HepG2 (cell line): ENCODE results near the gene KBTBD13. TPM values are rescaled to one million over a fixed set of nuclear protein-coding genes. Genes with fewer than 3 reads are reported as not detected.
A peak's percentile ranks its signal among the peaks of the same experiment; 100 is the strongest.

Source experiments
- ATAC-seq: fragments of 200-7000 bp; cut with Tn5 transposase; 3 replicates; pipeline ENCODE4 v1.9.1; 2020; ENCODE audit warnings: mild to moderate bottlenecking, moderate library complexity
- BruUV-seq: library from RNA; stranded (reverse); fragments of 400-500 nt; replicated peaks from 2 replicates; lab custom pipeline; 2021; lab: Mats Ljungman, UMichigan
- CTCF ChIA-PET: fragments of 300-600 bp; formaldehyde crosslinking; extraction: SDS; loops from one replicate; lab custom pipeline; 2021; ENCODE audit warnings: low total read pairs, inconsistent platforms, low intra/inter-chr PET ratio; lab: Yijun Ruan, JAX
- POLR2A ChIA-PET: fragments of 350-600 bp; sonication (Branson Sonifier 250); formaldehyde crosslinking; loops from one replicate; lab custom pipeline; 2020; ENCODE audit warnings: antibody characterized with exemption, inconsistent platforms; lab: Yijun Ruan, JAX
- DNase-seq: peaks from one replicate; pipeline ENCODE4 v3.0.0-alpha.2; 2015; ENCODE audit warnings: low spot score
- FAIRE-seq: peaks from 3 replicates; lab custom pipeline; 2011; peaks lifted over from hg19 to GRCh38; lab: Jason Lieb, UNC
- H2AFZ ChIP-seq: one replicate; pipeline ENCODE4 v1.6.1; 2011; ENCODE audit warnings: low read length, inconsistent platforms
- H3K27ac ChIP-seq: fragments of 300-600 bp; 3 replicates; pipeline ENCODE4 v1.8.0; 2011; ENCODE audit warnings: mixed run types, mild to moderate bottlenecking, mixed read lengths, low read length, inconsistent platforms; ENCODE audit not compliant: insufficient read depth; ENCODE audit errors: extremely low read length
- H3K27me3 ChIP-seq, 2 experiments: fragments of 200-600 bp in 1 of 2; 2 replicates in 1 of 2; 3 replicates in 1 of 2; pipeline versions ENCODE4 v1.6.0 to v1.8.0; 2011; ENCODE audit warnings: low read length in 2 of 2, mild to moderate bottlenecking in 2 of 2, moderate library complexity in 2 of 2, inconsistent platforms in 1 of 2; ENCODE audit not compliant: insufficient read depth in 2 of 2, control insufficient read depth in 1 of 2
- H3K36me3 ChIP-seq, 2 experiments: fragments of 200-600 bp in 1 of 2; replicated peaks in 1 of 2; 2 replicates in 1 of 2; 3 replicates in 1 of 2; pipeline versions ENCODE4 v1.5.1 to v1.8.0; 2011; ENCODE audit warnings: low read length in 2 of 2, inconsistent platforms in 1 of 2; ENCODE audit not compliant: insufficient read depth in 2 of 2, control insufficient read depth in 1 of 2
- H3K4me1 ChIP-seq: 2 replicates; pipeline ENCODE4 v1.5.1; 2012; ENCODE audit warnings: low read length, inconsistent platforms; ENCODE audit not compliant: insufficient read depth
- H3K4me2 ChIP-seq: 2 replicates; pipeline ENCODE4 v1.6.0; 2011; ENCODE audit warnings: low read depth, low read length, inconsistent platforms
- H3K4me3 ChIP-seq, 3 experiments: fragments of 200-600 bp in 1 of 3; sonication (generic), shearing (Covaris generic) in 1 of 3; replicated peaks in 1 of 3; 2 replicates each; pipeline ENCODE4 v1.5.1; 2011 to 2016; ENCODE audit warnings: low read length in 3 of 3, inconsistent platforms in 2 of 3, low read depth in 2 of 3, mild to moderate bottlenecking in 2 of 3, control low read depth in 1 of 3, mixed read lengths in 1 of 3; ENCODE audit not compliant: insufficient read depth in 1 of 3
- H3K79me2 ChIP-seq: one replicate; pipeline ENCODE4 v1.6.1; 2011; ENCODE audit warnings: low read length, inconsistent platforms; ENCODE audit not compliant: insufficient read depth
- H3K9ac ChIP-seq: 2 replicates; pipeline ENCODE4 v1.6.0; 2011; ENCODE audit warnings: mild to moderate bottlenecking, low read depth, low read length, inconsistent platforms; ENCODE audit not compliant: insufficient read depth
- H3K9me3 ChIP-seq: 2 replicates; pipeline ENCODE4 v1.5.1; 2012; ENCODE audit warnings: mild to moderate bottlenecking, low read length
- H4K20me1 ChIP-seq: 2 replicates; pipeline ENCODE4 v1.6.0; 2011; ENCODE audit warnings: inconsistent platforms, mild to moderate bottlenecking, low read length, moderate library complexity; ENCODE audit not compliant: insufficient read depth
- ADNP ChIP-seq: sonication (generic); formaldehyde crosslinking; IDR thresholded peaks from 2 replicates; pipeline ENCODE4 v1.4.0; 2020; ENCODE audit warnings: missing genetic modification reagents
- ATF5 ChIP-seq: sonication (generic); formaldehyde crosslinking; IDR thresholded peaks from 2 replicates; pipeline ENCODE4 v1.4.0; 2020; ENCODE audit warnings: mild to moderate bottlenecking, low read depth, missing genetic modification reagents
- ATF7 ChIP-seq, 2 experiments: fragments of 450-650 bp in 1 of 2; sonication (generic) in 1 of 2; formaldehyde crosslinking in 1 of 2; IDR thresholded peaks; 2 replicates each; pipeline versions ENCODE4 v1.4.0 to v1.6.1; 2016 to 2020; ENCODE audit warnings: antibody characterized with exemption in 1 of 2, mild to moderate bottlenecking in 1 of 2, missing genetic modification reagents in 1 of 2
- GTF3A ChIP-seq: sonication (generic); formaldehyde crosslinking; conservative IDR thresholded peaks from 2 replicates; pipeline ENCODE4 v1.4.0; 2020; ENCODE audit warnings: mild to moderate bottlenecking, missing genetic modification reagents
- HNF4G ChIP-seq, 2 experiments: sonication (generic) in 1 of 2; formaldehyde crosslinking in 1 of 2; IDR thresholded peaks; 2 replicates each; pipeline versions ENCODE4 v1.4.0 to v1.6.1; 2011 to 2020; ENCODE audit warnings: borderline replicate concordance in 2 of 2, low read depth in 2 of 2, mild to moderate bottlenecking in 2 of 2, low read length in 1 of 2, missing genetic modification reagents in 1 of 2, moderate library complexity in 1 of 2
- HNRNPL ChIP-seq: fragments of 200-400 bp; formaldehyde crosslinking; IDR thresholded peaks from 2 replicates; pipeline ENCODE4 v1.6.1; 2017; ENCODE audit warnings: mild to moderate bottlenecking, low read depth, low read length
- PRDM10 ChIP-seq: sonication (generic); formaldehyde crosslinking; IDR thresholded peaks from 2 replicates; pipeline ENCODE4 v1.4.0; 2020; ENCODE audit warnings: low read depth, missing genetic modification reagents
- RFX5 ChIP-seq: IDR thresholded peaks from 2 replicates; pipeline ENCODE4 v1.6.1; 2011; ENCODE audit warnings: low read depth, low read length, improper control_type of control experiment
- RXRA ChIP-seq: sonication (generic); formaldehyde crosslinking; IDR thresholded peaks from 2 replicates; pipeline ENCODE4 v1.5.1; 2020; ENCODE audit warnings: missing genetic modification reagents
- SOX13 ChIP-seq, 3 experiments: fragments of 450-650 bp in 1 of 3; sonication (generic) in 1 of 3; formaldehyde crosslinking in 1 of 3; IDR thresholded peaks in 2 of 3; conservative IDR thresholded peaks in 1 of 3; 2 replicates each; pipeline versions ENCODE4 v1.5.0 to v1.6.1; 2016 to 2020; ENCODE audit warnings: antibody characterized with exemption in 1 of 3, mild to moderate bottlenecking in 1 of 3, missing compliant biosample characterization in 1 of 3, missing genetic modification reagents in 1 of 3, moderate library complexity in 1 of 3
- ZBTB7B ChIP-seq: sonication (generic); formaldehyde crosslinking; IDR thresholded peaks from 2 replicates; pipeline ENCODE4 v1.4.0; 2020; ENCODE audit warnings: missing genetic modification reagents
- ZFP36L1 ChIP-seq: sonication (generic); formaldehyde crosslinking; IDR thresholded peaks from 2 replicates; pipeline ENCODE4 v1.8.0; 2022; ENCODE audit warnings: mild to moderate bottlenecking, missing genetic modification reagents, moderate library complexity
- ZFP90 ChIP-seq: sonication (generic); formaldehyde crosslinking; IDR thresholded peaks from 2 replicates; pipeline ENCODE4 v1.8.0; 2022; ENCODE audit warnings: missing genetic modification reagents, mild to moderate bottlenecking, inconsistent platforms, borderline replicate concordance
- ZFY ChIP-seq: sonication (generic); formaldehyde crosslinking; IDR thresholded peaks from 2 replicates; pipeline ENCODE4 v1.4.0; 2020; ENCODE audit warnings: missing genetic modification reagents
- ZMYM3 ChIP-seq: sonication (generic); formaldehyde crosslinking; IDR thresholded peaks from 2 replicates; pipeline ENCODE4 v1.5.1; 2020; ENCODE audit warnings: mild to moderate bottlenecking, missing genetic modification reagents
- ZNF558 ChIP-seq: sonication (generic); formaldehyde crosslinking; IDR thresholded peaks from 2 replicates; pipeline ENCODE4 v1.9.0; 2022; ENCODE audit warnings: mild to moderate bottlenecking, missing genetic modification reagents, borderline replicate concordance
- ZNF768 ChIP-seq: sonication (generic); formaldehyde crosslinking; IDR thresholded peaks from 2 replicates; pipeline ENCODE4 v1.4.0; 2020; ENCODE audit warnings: missing genetic modification reagents
- WGBS: methylation state at CpG from one replicate; pipeline ENCODE4 v1.1.6; 2017; ENCODE audit warnings: low lambda C conversion rate; 5-methylcytosine and 5-hydroxymethylcytosine counted together
- in situ Hi-C: cut with HindIII; loops from 2 replicates; pipeline ENCODE4 v1.10.0; 2017; ENCODE audit warnings: low pct_unique_long_range_greater_than_20kb; ENCODE audit not compliant: extremely low pct_ligation_motif_present
- intact Hi-C: fragments of 100-400 bp; cut with micrococcal nuclease; formaldehyde crosslinking; loops from one replicate; pipeline ENCODE4 v1.10.0; 2022; ENCODE audit not compliant: unreplicated experiment
- polyA plus RNA-seq, 8 experiments: library from polyadenylated mRNA; depleted of rRNA in 3 of 8; stranded (reverse) in 7 of 8; unstranded in 1 of 8; fragments of >200 nt; fragmentation: Illumina TruSeq in 4 of 8; extraction: Trizol in 4 of 8; gene quantifications; 2 replicates each; pipeline versions ENCODE4 v1.2.1 to v1.2.3, GENCODE V29; 2011 to 2016; ENCODE audit warnings: low read depth in 4 of 8, missing spikeins in 1 of 8, mixed read lengths in 1 of 8; ENCODE audit not compliant: insufficient read depth in 1 of 8
- total RNA-seq, 5 experiments: library from RNA; depleted of rRNA; stranded (reverse); fragments of >200 nt; fragmentation: Illumina TruSeq; extraction: Trizol; gene quantifications; 2 replicates each; pipeline ENCODE4 v1.2.3, GENCODE V29; 2016; ENCODE audit warnings: low read depth in 1 of 5

KBTBD13 gene
- total and polyA plus RNA-seq, 2 of the 13 experiments (the other 11 are each of a cell fraction or from before 2014, with no cell fraction given), result not detected

- H2AFZ ChIP-seq, result no peak overlapping the region
- CTCF ChIA-PET, result no interaction called here
- no peak overlapping the region for H3K9ac ChIP-seq
- H3K4me2 ChIP-seq, result peak overlapping the region; percentile 71
- H3K4me1 ChIP-seq, result peaks cover 91% of the 10 kb centered on the region
- no peaks in the 10 kb centered on the region for H3K36me3 ChIP-seq
- ATAC-seq (peak; percentile 17), DNase-seq (peak; percentile 33), FAIRE-seq (no peak)
- H3K27me3 ChIP-seq, result 0 out of 5 replicates have a peak, but pooled peaks cover 0 to 5% of the 10 kb centered on the region in 2 experiments
- in situ Hi-C loops (no loop called here), intact Hi-C loops (loop anchor here (10.0 kb wide), 1 partner anchor 236 kb away; the partner anchor contains the start of gene RNU5A-1)
- peak overlapping the region in 1 of 3 experiments; percentile 24; a peak in 1 of 6 replicates for H3K4me3 ChIP-seq
- BruUV-seq, result no TSS peak
- no peaks in the 10 kb centered on the region for H4K20me1 ChIP-seq
- POLR2A ChIA-PET, result interaction anchor here (1.0 to 1.2 kb wide), 2 partner anchors 11 to 36 kb away, joined by 3 to 6 read pairs; no protein-coding TSS in a partner anchor
- H3K27ac ChIP-seq, result no peak overlapping the region
- no peaks in the 10 kb centered on the region for H3K79me2 ChIP-seq
- no peaks in the 10 kb centered on the region for H3K9me3 ChIP-seq
- WGBS, result 6% methylated on average over 14 of the region's 16 CpGs
- TF ChIP-seq ZBTB7B (CRISPR knock-in tag) (peak; percentile 57; the same call in 1 of the 2 replicates), SOX13 (IDR thresholded peaks at IDR 0.05) (no peak), SOX13 (CRISPR knock-in tag; conservative IDR thresholded peaks at IDR 0.05 in 1 of 2, IDR thresholded peaks at IDR 0.05 in 1 of 2) (peak in 1 of 2 experiments; percentile 60; a peak in 2 of 4 replicates), HNF4G (IDR thresholded peaks at IDR 0.05; ENCODE audit: borderline replicate concordance, low read depth, low read length) (0 out of 2 replicates have a peak, but pooled peaks have one; percentile 5), HNF4G (CRISPR knock-in tag; IDR thresholded peaks at IDR 0.05; ENCODE audit: borderline replicate concordance, low read depth) (no peak), ZFP90 (CRISPR knock-in tag) (no peak), RFX5 (no peak), ZFY (CRISPR knock-in tag) (0 out of 2 replicates have a peak, but pooled peaks have one; percentile 13), ZFP36L1 (CRISPR knock-in tag) (no peak), ZNF768 (CRISPR knock-in tag) (peak; percentile 94), ATF5 (no peak), GTF3A (0 out of 2 replicates have a peak, but pooled peaks have one; percentile 48), PRDM10 (CRISPR knock-in tag) (no peak), ATF7 (IDR thresholded peaks at IDR 0.05) (no peak), ATF7 (CRISPR knock-in tag; IDR thresholded peaks at IDR 0.05) (0 out of 2 replicates have a peak, but pooled peaks have one; percentile 14), ZNF558 (CRISPR knock-in tag) (0 out of 2 replicates have a peak, but pooled peaks have one; percentile 18), HNRNPL (peak; percentile 92), ZMYM3 (CRISPR knock-in tag) (0 out of 2 replicates have a peak, but pooled peaks have one; percentile 45), ADNP (CRISPR knock-in tag) (no peak), RXRA (CRISPR knock-in tag) (peak; percentile 38; the same call in 1 of the 2 replicates)
Observed at GRCh38 chr15:65058394-65059368, 17.9 kb upstream of the KBTBD13 start.
